Measurements from ENCODE around the gene BHLHE40. TPM values are rescaled to one million over a fixed set of nuclear protein-coding genes. Genes with fewer than 3 reads are reported as not detected.
A peak's percentile ranks its signal among the peaks of the same experiment; 100 is the strongest.
"Not testable (repeated sequence)": the region's sequence is repeated elsewhere in the genome, so short reads cannot be mapped to it uniquely, and the experiment has no call there.

The BHLHE40 gene
- polyA plus RNA-seq, 4 donors: 23.5 to 31.8 (median 25.7) TPM

- no peak for DNase-seq (ENCODE audit: low read depth in 4 of 4, low spot score in 3 of 4)
Measured at GRCh38 chr3:4959180-4959579, 20.1 kb upstream of the BHLHE40 start.

GRCh38 chr3:4961865-4962264, 17.4 kb upstream of the BHLHE40 start:
- DNase-seq (ENCODE audit: low read depth in 4 of 4, low spot score in 3 of 4): not testable (repeated sequence)

- no peak for DNase-seq (ENCODE audit: low read depth in 4 of 4, low spot score in 3 of 4)
Measured at GRCh38 chr3:4963669-4964570, 15.3 kb upstream of the BHLHE40 start.

GRCh38 chr3:4966006-4966405, 13.2 kb upstream of the BHLHE40 start:
- DNase-seq (ENCODE audit: low read depth in 4 of 4, low spot score in 3 of 4): not testable (repeated sequence)

GRCh38 chr3:4967683-4968082, 11.6 kb upstream of the BHLHE40 start:
- not testable (repeated sequence) for DNase-seq (ENCODE audit: low read depth in 4 of 4, low spot score in 3 of 4)

- DNase-seq (ENCODE audit: low read depth in 4 of 4, low spot score in 3 of 4): not testable (repeated sequence)
Measured at GRCh38 chr3:4971437-4971836, 7.8 kb upstream of the BHLHE40 start.

- no peak for DNase-seq (ENCODE audit: low read depth in 4 of 4, low spot score in 3 of 4)
Measured at GRCh38 chr3:4971838-4972237, 7.4 kb upstream of the BHLHE40 start.

GRCh38 chr3:4972652-4973643, 6.3 kb upstream of the BHLHE40 start:
- DNase-seq (ENCODE audit: low read depth in 4 of 4, low spot score in 3 of 4): no peak

- no peak for DNase-seq (ENCODE audit: low read depth in 4 of 4, low spot score in 3 of 4)
Measured at GRCh38 chr3:4974154-4974553, 5.1 kb upstream of the BHLHE40 start.

GRCh38 chr3:4976109-4976508, 3.1 kb upstream of the BHLHE40 start:
- DNase-seq (ENCODE audit: low read depth in 4 of 4, low spot score in 3 of 4): no peak

GRCh38 chr3:4977001-4977852, 2.0 kb upstream of the BHLHE40 start:
- peak in 1 of 4 donors; percentile 55 for DNase-seq (ENCODE audit: low read depth in 4 of 4, low spot score in 3 of 4)

- DNase-seq (ENCODE audit: low read depth in 4 of 4, low spot score in 3 of 4): no peak
Measured at GRCh38 chr3:4977853-4978203, 1.4 kb upstream of the BHLHE40 start.

GRCh38 chr3:4978204-4978965, 852 bp upstream of the BHLHE40 start:
- peak; percentile 79 to 88 (median 83) for DNase-seq (ENCODE audit: low read depth in 4 of 4, low spot score in 3 of 4)

GRCh38 chr3:4978966-4979427, 240 bp upstream of the BHLHE40 start:
- DNase-seq (ENCODE audit: low read depth in 4 of 4, low spot score in 3 of 4): peak in 2 of 4 donors; percentile 66 to 76

- DNase-seq (ENCODE audit: low read depth in 4 of 4, low spot score in 3 of 4): peak in 1 of 4 donors; percentile 65
Measured at GRCh38 chr3:4980229-4981203, 1.3 kb downstream of the BHLHE40 start.

- no peak for DNase-seq (ENCODE audit: low read depth in 4 of 4, low spot score in 3 of 4)
Measured at GRCh38 chr3:4981294-4981664, 2.0 kb downstream of the BHLHE40 start.

GRCh38 chr3:4981665-4982494, 2.6 kb downstream of the BHLHE40 start:
- DNase-seq (ENCODE audit: low read depth in 4 of 4, low spot score in 3 of 4): no peak

All from left renal pelvis (tissue), 4 donors.